HG03064 (cell line): Measurements from ENCODE around the gene SLC1A5.

Source experiments
- ATAC-seq: cut with Tn5 transposase; IDR thresholded peaks from one replicate; pipeline ENCODE4 v1.9.1; 2021; ENCODE audit warnings: low read depth; ENCODE audit not compliant: unreplicated experiment

Gene SLC1A5

GRCh38 chr19:46745521-46746280, 42.7 kb downstream of the SLC1A5 start, which contains the start of gene FKRP:
Gene FKRP, plus strand, starts transcription at chr19:46746057. Its CDS starts 9,394 bp downstream, at chr19:46755451.
- no peak for ATAC-seq

GRCh38 chr19:46745030-46745429, 43.4 kb downstream of the SLC1A5 start:
- ATAC-seq: no peak

- ATAC-seq: no peak
Measured at GRCh38 chr19:46744005-46744691, 44.2 kb downstream of the SLC1A5 start.

GRCh38 chr19:46742926-46743480, 45.4 kb downstream of the SLC1A5 start:
- no peak for ATAC-seq

DNA sequence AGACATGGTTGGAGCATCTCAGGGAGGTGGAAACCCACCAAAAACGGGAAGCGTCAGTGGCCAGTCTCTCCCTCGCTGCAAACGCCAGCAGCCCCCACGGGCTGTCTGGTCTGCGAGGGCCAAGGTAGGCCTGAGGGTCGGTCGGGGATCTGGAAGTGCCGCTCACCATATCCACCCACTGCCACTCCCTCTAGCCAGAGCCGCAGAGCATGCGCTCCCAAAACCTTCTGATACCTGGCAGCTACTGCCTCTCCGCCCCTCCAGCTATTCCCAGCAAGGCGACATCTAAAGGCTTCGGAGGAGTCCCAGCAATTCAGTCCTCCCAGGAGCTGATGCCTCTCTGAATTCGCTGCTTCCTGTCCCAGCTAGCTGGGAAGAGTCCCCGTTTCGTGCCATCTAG, 46.9 kb downstream of the SLC1A5 start:
- ATAC-seq: no peak

- ATAC-seq: no peak
Measured at GRCh38 chr19:46739290-46739771, 49.1 kb downstream of the SLC1A5 start.

- no peak for ATAC-seq
Measured at GRCh38 chr19:46737761-46738171, 50.6 kb downstream of the SLC1A5 start.

GRCh38 chr19:46737298-46737654, 51.1 kb downstream of the SLC1A5 start:
- ATAC-seq: no peak

DNA sequence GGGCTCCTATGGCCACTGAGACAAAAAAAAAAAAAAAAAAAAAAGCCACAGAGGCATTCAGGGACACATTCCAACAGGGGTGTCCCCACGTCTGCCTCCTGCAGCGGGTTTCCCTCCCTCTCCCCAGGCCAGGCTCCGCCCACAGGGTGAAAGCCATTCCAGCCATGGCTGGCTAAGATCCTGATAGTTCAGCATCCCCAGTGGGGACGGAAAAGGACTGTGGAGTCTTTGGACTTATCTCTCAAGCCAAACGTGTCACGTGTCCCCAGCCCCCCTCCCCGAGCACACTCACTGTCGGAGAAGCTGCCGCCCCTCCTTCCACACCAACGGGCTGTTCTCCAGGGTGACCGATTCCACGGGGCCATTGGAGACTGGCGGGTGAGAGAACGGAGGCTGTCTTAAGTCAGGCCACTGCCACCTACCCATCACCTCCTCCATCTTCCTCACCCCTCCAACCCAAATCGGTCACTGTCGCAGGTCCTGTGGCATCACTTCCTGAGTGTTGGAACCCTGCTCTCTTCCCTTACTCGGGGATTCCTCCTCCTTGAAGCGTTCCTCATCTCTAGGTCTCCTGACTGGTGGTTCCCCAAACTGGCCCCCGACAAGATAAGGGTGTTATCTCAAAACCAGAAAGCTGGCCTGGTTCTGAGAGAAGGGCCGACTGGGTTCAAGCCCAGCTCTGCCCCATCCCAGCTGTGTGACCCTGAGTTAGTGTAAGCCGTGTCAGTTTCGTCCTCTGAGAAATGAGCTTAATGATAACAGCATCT, 51.7 kb downstream of the SLC1A5 start:
- ATAC-seq: no peak

- ATAC-seq: no peak
Measured at GRCh38 chr19:46733690-46734292, 54.6 kb downstream of the SLC1A5 start.

DNA sequence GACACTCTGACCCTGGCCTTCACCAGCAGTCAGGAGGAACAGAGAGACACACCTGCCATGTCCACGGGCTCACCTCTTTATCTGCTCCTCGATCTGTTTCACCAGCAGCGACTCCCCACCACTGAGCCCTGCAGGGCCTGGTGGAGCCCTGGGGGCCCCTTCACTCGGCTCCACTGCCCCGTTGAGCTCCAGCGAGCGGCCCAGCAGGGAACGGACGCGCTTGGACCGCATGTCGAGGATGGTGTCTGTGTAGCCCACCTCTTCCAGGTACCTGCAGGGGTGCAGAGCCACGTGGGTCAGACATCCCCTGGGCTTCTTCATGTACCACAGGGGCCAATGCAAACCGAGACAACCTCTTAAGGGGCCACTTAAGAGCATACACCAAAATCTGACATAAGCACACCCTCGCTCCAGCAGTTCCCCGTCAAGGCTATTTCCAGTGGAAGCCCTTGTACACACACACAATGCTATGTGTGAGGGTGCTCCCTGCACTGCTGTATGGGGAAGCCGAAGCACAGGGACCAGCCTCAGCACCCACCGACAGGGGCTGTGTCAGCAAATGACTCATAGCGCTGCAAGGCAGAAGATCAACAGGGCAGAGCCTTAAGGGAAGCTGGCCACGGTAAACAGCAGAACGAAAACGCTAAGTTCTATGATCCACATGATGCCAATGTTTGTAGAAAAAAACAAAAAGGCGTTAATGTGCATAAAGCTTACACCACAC, 55.3 kb downstream of the SLC1A5 start:
- no peak for ATAC-seq

DNA sequence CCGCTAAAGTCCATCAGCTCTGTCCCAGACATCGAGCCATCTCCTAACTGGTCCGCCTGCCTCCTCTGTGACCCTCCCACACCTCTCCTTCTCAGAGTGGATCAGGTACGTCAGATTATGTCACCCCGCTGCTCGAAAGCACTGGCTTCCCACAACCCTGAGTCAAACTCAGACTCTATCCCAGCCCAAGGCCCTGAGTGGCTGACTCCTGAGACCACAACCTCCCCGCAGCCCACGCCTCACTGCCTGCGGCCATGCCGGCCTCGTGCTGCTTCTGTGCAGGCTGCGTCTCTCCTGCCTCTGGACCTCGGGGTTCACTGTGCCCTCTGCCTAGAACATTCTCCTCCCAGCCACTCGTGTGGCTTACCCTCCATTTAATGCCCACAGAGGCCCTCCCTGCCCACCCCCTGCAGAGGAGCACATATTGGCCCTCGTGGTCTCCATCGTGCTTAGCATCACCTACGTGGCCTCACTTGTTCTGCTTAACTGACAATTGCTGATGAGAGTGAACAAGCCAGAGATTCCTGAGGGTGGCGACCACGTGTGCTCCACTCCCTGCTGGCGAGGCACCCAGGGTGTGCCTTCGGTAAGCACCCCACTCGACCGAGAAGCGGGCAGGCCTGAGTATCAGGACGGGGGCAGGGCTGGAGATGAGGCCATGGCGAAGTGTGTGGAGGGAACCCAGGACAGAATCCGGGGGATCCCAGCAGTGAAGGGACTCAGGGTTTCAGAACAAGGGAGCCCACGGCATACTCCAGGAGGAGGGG, 56.0 kb downstream of the SLC1A5 start:
- ATAC-seq: no peak

DNA sequence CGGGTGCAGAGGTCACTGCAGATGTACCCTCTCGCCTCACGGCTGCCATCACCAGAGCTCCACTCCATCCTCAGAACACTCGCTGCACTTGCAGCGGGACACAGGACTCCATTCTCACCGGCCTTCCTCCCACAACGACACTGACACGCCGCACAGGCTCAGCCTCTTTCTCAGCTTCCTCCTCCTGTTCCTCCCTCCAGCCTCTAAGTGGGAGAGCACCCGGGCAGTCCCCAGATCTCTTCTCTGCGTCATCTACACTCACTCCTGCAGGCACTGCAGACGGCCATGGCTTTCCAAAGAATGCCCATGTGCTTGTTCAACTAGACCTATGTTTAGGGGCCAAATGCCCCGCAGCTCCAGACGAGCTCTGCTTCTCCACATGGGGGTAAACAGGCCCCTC, 56.8 kb downstream of the SLC1A5 start:
- ATAC-seq: no peak

DNA sequence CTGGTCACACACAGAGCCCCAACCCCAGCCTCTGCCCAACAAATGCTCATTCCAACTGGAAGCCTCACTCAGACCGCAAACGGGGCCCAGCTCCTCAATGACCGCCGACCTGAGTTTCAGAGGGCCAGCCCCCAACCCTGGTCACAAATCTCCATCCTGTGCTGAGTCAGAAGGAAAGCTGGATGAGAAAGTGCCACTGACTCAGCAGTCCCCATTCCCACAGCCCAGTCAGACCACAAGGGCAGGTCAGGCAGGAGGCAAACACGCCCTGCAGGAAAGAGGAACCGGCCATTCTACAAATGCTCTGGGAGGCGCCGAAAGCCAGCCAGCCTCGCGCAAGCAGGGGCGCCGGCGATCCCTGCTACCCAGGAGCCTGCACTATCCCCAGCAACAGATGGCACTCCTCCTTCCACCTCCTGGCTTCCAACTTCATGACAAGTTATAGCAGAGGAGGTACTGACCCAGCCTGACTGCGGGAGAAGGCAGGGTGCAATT, 57.3 kb downstream of the SLC1A5 start:
- ATAC-seq: no peak

DNA sequence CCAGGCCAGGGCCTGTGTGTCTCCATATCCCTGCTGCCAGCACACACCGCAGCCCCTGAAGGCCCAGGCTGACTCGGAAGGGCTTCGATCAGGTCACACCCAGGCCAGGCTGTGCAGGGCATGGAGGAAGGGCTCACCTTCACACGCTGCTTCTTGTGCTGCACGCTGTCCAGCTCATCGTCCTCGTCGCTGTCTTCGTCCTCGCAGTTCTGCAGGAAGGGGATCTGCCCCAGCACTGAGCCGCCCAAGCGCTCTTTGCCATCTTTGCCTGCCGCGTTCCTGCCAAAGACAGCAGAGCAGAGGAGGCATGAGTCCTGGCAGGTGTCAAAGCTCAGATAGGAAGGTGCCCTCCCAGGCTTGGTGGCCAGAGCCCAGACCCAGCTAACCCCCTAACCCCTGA, 57.8 kb downstream of the SLC1A5 start:
- ATAC-seq: no peak

DNA sequence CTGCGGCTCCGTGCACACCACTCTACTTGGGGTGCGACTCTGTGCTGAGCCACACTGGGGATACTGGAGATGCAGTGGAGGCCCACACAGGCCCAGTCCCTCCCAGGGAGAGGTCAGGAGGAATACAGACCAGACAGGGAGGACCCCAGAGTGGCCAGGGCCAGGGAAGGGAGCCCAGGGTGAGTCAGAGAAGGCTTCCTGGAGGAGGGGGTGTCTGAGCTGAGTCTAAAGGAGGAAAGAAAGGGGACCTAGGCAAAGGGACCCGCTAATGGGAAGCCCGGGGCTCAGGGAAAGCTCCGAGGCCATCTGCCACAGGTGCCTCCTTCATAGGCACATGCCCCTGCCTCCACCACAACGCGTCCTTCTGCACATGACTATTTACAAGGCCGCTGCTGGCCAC, 58.2 kb downstream of the SLC1A5 start:
- no peak for ATAC-seq

- no peak for ATAC-seq
Measured at GRCh38 chr19:46729696-46730095, 58.7 kb downstream of the SLC1A5 start.

DNA sequence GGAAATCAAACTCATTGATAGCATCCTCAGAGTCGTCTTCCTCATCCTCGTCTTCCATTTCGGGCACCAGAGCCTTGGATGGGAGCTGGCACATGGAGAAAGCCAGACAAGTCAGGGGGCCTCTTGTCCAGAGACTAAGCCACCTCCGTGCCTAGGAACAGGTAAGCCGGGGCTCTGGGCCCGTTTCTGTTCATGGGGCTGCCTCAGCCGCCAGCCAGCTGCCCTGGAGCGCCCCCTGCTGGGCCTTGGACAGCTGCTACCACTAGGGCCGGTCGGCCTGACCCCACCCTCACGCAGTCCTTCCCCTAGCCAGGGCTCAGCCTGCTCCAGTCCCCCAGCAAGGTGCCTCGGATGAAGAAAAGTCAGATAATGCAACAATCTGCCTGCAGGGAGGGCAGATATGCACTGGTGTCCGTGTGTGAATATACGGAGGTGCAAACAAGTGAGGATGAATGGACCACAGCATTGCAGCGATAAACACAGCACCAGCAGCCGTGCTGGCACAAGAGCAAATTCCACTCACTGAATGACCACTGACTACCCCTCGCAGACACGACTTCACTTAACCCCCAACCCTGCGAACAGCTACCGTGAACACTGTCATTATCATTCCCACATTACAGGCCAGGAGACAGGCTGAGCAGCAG, 59.6 kb downstream of the SLC1A5 start:
- ATAC-seq: no peak

- no peak for ATAC-seq
Measured at GRCh38 chr19:46728208-46728607, 60.2 kb downstream of the SLC1A5 start.
